Measurements from ENCODE around the gene OAS3. TPM values are rescaled to one million over a fixed set of nuclear protein-coding genes. Genes with fewer than 3 reads are reported as not detected.

OAS3 gene
- total and polyA plus RNA-seq, 10 donors, result 5.0 to 54.5 (median 28.8) TPM

DNA sequence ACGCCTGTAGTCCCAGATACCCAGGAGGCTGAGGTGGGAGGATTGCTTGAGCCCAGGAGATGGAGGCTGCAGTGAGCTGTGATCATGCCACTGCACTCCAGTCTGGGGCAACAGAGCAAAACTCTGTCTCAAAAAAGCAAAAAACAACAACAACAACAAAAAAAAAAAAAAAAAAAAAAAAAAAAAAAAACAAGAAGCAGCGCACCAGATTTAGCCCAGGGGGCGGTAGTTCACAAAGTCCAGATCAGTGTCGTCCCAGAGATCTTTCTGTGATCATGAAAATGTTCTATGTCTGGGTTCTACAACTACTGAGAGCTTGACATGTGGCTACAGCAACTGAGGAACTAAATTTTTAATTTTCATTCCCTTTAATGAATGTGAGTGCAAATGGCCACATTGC lies 67.5 kb downstream of the OAS3 start:
- WGBS, 5 donors, result 83 to 96% (median 84%) methylated on average over 4 of the region's 4 CpGs
- peaks cover 8 to 100% (median 92%) of the 10 kb centered on the region in 6 donors for H3K36me3 ChIP-seq
- H3K27me3 ChIP-seq (replicated peaks in 1 of 7), result no peaks in the 10 kb centered on the region
- no peak for DNase-seq
- H3K4me1 ChIP-seq, result no peaks in the 10 kb centered on the region
- no peak overlapping the region for H3K4me3 ChIP-seq
- H3K9me3 ChIP-seq, result peaks cover 0 to 11% (median 6%) of the 10 kb centered on the region in 8 donors
- H3K27ac ChIP-seq, result no peak overlapping the region
- no peak for TF ChIP-seq POLR2A (IDR thresholded peaks at IDR 0.05)
- no peak for TF ChIP-seq POLR2AphosphoS5 (IDR thresholded peaks at IDR 0.05)
- TF ChIP-seq, protein P1, sequence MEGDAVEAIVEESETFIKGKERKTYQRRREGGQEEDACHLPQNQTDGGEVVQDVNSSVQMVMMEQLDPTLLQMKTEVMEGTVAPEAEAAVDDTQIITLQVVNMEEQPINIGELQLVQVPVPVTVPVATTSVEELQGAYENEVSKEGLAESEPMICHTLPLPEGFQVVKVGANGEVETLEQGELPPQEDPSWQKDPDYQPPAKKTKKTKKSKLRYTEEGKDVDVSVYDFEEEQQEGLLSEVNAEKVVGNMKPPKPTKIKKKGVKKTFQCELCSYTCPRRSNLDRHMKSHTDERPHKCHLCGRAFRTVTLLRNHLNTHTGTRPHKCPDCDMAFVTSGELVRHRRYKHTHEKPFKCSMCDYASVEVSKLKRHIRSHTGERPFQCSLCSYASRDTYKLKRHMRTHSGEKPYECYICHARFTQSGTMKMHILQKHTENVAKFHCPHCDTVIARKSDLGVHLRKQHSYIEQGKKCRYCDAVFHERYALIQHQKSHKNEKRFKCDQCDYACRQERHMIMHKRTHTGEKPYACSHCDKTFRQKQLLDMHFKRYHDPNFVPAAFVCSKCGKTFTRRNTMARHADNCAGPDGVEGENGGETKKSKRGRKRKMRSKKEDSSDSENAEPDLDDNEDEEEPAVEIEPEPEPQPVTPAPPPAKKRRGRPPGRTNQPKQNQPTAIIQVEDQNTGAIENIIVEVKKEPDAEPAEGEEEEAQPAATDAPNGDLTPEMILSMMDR (IDR thresholded peaks at IDR 0.05 in 8 of 11, conservative IDR thresholded peaks at IDR 0.05 in 3 of 11), result no peak
- intact Hi-C loops (cut with DNase I; ENCODE audit: low total_unique reads), result no loop called here

DNA sequence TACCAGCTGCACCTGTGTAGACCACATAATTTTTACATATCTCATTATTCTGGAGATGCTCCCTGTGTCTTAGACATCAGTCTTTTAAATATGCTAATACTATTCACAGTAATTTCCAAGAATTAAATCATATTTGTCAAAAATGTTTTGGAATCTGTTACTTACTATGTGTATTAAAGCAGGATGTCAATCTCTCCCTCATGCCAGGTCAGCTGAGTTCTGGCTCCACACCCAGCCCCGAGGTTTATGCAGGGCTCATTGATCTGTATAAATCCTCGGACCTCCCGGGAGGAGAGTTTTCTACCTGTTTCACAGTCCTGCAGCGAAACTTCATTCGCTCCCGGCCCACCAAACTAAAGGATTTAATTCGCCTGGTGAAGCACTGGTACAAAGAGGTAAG lies 67.9 kb downstream of the OAS3 start:
- intact Hi-C loops (cut with DNase I; ENCODE audit: low total_unique reads), result no loop called here
- Histone ChIP-seq H3K4me3 (no peak overlapping the region), H3K36me3 (peaks cover 8 to 100% (median 94%) of the 10 kb centered on the region in 6 donors), H3K27me3 (replicated peaks in 1 of 7) (no peaks in the 10 kb centered on the region), H3K27ac (no peak overlapping the region), H3K4me1 (no peaks in the 10 kb centered on the region), H3K9me3 (peaks cover 0 to 15% (median 10%) of the 10 kb centered on the region in 8 donors)
- DNase-seq, result no peak
- TF ChIP-seq, protein P1 (IDR thresholded peaks at IDR 0.05 in 8 of 11, conservative IDR thresholded peaks at IDR 0.05 in 3 of 11), result no peak
- TF ChIP-seq POLR2A (IDR thresholded peaks at IDR 0.05) (no peak), POLR2AphosphoS5 (IDR thresholded peaks at IDR 0.05) (no peak)
- 93 to 97% (median 96%) methylated on average over 7 of the region's 7 CpGs for WGBS, 5 donors

DNA sequence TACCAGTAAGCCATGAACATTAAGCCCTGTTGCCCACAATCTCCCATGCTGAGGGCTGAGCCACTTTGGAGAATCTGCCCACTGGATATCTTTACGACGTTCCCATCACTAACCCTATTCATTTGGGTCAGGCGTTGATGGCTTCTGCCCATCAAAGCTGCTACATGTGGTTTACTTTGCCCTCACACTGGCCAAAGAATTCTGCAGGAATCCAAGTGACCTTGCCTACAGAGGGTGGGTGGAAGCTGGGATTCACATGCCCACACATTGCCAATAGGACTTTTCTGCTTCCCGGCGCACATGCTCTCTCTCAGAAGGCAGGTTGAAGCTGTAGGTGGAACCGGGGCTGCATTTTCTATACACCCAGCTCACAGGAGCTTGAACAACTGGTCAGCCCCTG lies 68.4 kb downstream of the OAS3 start:
- H3K4me1 ChIP-seq, result no peaks in the 10 kb centered on the region
- intact Hi-C loops (cut with DNase I; ENCODE audit: low total_unique reads), result no loop called here
- H3K36me3 ChIP-seq, result peaks cover 8 to 100% (median 95%) of the 10 kb centered on the region in 6 donors
- no peaks in the 10 kb centered on the region for H3K27me3 ChIP-seq (replicated peaks in 1 of 7)
- no peak overlapping the region for H3K27ac ChIP-seq
- 91 to 100% (median 94%) methylated on average over 3 to 6 of the region's 6 CpGs for WGBS, 5 donors
- TF ChIP-seq, protein P1 (IDR thresholded peaks at IDR 0.05 in 8 of 11, conservative IDR thresholded peaks at IDR 0.05 in 3 of 11), result no peak
- TF ChIP-seq POLR2A (IDR thresholded peaks at IDR 0.05), result no peak
- TF ChIP-seq POLR2AphosphoS5 (IDR thresholded peaks at IDR 0.05), result no peak
- no peak overlapping the region for H3K4me3 ChIP-seq
- peaks cover 0 to 19% (median 15%) of the 10 kb centered on the region in 8 donors for H3K9me3 ChIP-seq
- DNase-seq, result no peak

DNA sequence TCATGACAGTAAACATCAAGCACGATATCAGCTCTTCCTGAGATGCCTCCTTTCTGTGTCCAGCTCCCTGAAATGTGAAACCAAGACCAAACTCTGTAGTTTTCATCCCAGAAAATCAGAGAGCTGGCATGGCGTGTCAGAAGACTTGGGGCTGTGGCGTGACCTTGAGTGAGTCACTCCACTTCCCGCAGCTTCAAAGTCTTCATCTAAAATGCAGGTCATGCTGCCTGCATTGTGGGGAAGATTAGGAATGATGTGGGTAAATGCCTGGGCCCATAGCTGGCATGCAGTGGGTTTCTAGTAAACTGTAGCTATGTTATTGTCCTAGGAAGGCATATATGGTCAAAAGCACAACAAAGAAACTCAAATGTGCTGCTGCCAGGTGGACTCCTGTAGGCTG lies 68.9 kb downstream of the OAS3 start:
- WGBS, 5 donors, result 80 to 89% (median 82%) methylated on average over 4 of the region's 4 CpGs
- Histone ChIP-seq H3K36me3 (peaks cover 8 to 100% (median 93%) of the 10 kb centered on the region in 6 donors), H3K4me1 (no peaks in the 10 kb centered on the region), H3K27me3 (replicated peaks in 1 of 7) (no peaks in the 10 kb centered on the region), H3K27ac (no peak overlapping the region), H3K9me3 (peaks cover 0 to 24% (median 16%) of the 10 kb centered on the region in 8 donors), H3K4me3 (no peak overlapping the region)
- DNase-seq, result no peak
- TF ChIP-seq POLR2AphosphoS5 (IDR thresholded peaks at IDR 0.05), result no peak
- TF ChIP-seq, protein P1 (IDR thresholded peaks at IDR 0.05 in 8 of 11, conservative IDR thresholded peaks at IDR 0.05 in 3 of 11), result no peak
- TF ChIP-seq POLR2A (IDR thresholded peaks at IDR 0.05), result no peak
- intact Hi-C loops (cut with DNase I; ENCODE audit: low total_unique reads), result no loop called here

Measured in spleen (tissue), 11 donors.